ENCODE measurements around the gene NKD2. TPM values are rescaled to one million over a fixed set of nuclear protein-coding genes. Genes with fewer than 3 reads are reported as not detected.

The NKD2 gene
- total RNA-seq, 1 donor from 2014 or later: 3.3 TPM

- DNase-seq: no peak
- H3K36me3 Mint-ChIP-seq (ENCODE audit: low read depth): peaks cover 55% of the 10 kb centered on the region
- H3K4me3 Mint-ChIP-seq: no peak overlapping the region
- peak overlapping the region; percentile 58 for H3K27ac Mint-ChIP-seq
- intact Hi-C loops (cut with micrococcal nuclease): no loop called here
- peaks cover 10% of the 10 kb centered on the region for H3K4me1 Mint-ChIP-seq
- H3K9me3 Mint-ChIP-seq: peaks cover 54% of the 10 kb centered on the region
- H3K27me3 Mint-ChIP-seq: no peaks in the 10 kb centered on the region
Measured at GRCh38 chr5:1048162-1048721, 39.6 kb downstream of the NKD2 start.

GRCh38 chr5:1048861-1049838 lies 40.5 kb downstream of the NKD2 start:
- Mint-ChIP-seq H3K4me1 (peaks cover 8% of the 10 kb centered on the region), H3K4me3 (no peak overlapping the region), H3K27me3 (no peaks in the 10 kb centered on the region), H3K36me3 (ENCODE audit: low read depth) (peaks cover 50% of the 10 kb centered on the region), H3K9me3 (peaks cover 45% of the 10 kb centered on the region), H3K27ac (no peak overlapping the region)
- intact Hi-C loops (cut with micrococcal nuclease): no loop called here
- DNase-seq: no peak

GRCh38 chr5:1050423-1051365 lies 42.1 kb downstream of the NKD2 start:
- H3K27me3 Mint-ChIP-seq: no peaks in the 10 kb centered on the region
- intact Hi-C loops (cut with micrococcal nuclease): no loop called here
- H3K9me3 Mint-ChIP-seq: peaks cover 30% of the 10 kb centered on the region
- DNase-seq: no peak
- peaks cover 37% of the 10 kb centered on the region for H3K36me3 Mint-ChIP-seq (ENCODE audit: low read depth)
- H3K4me1 Mint-ChIP-seq: peaks cover 8% of the 10 kb centered on the region
- no peak overlapping the region for H3K27ac Mint-ChIP-seq
- H3K4me3 Mint-ChIP-seq: no peak overlapping the region

DNA sequence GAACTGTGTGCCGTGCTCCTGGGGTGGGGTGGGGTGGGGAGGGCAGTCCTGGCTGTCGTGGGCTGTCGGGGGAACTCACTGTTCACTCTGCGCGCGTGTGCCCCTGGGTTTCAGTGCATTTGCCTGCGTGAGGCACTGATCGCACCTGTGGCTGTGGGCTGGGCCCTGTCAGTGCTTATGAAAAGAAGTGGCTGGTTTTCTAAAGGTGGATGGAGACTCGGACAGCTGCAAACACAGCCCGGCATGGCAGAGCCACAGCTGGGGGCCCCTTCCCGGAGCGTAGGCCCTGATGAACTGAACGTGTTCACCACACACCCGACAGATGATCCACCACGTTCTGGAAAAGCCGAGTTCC lies 42.7 kb downstream of the NKD2 start:
- H3K27me3 Mint-ChIP-seq: no peaks in the 10 kb centered on the region
- H3K9me3 Mint-ChIP-seq: peaks cover 23% of the 10 kb centered on the region
- intact Hi-C loops (cut with micrococcal nuclease): no loop called here
- peaks cover 6% of the 10 kb centered on the region for H3K4me1 Mint-ChIP-seq
- H3K27ac Mint-ChIP-seq: no peak overlapping the region
- DNase-seq: no peak
- no peak overlapping the region for H3K4me3 Mint-ChIP-seq
- peaks cover 34% of the 10 kb centered on the region for H3K36me3 Mint-ChIP-seq (ENCODE audit: low read depth)

GRCh38 chr5:1052076-1052475 lies 43.5 kb downstream of the NKD2 start:
- peaks cover 16% of the 10 kb centered on the region for H3K9me3 Mint-ChIP-seq
- no peak for DNase-seq
- H3K4me3 Mint-ChIP-seq: no peak overlapping the region
- no peak overlapping the region for H3K27ac Mint-ChIP-seq
- H3K36me3 Mint-ChIP-seq (ENCODE audit: low read depth): peaks cover 27% of the 10 kb centered on the region
- no peaks in the 10 kb centered on the region for H3K27me3 Mint-ChIP-seq
- H3K4me1 Mint-ChIP-seq: peaks cover under 1% of the 10 kb centered on the region
- intact Hi-C loops (cut with micrococcal nuclease): no loop called here

- DNase-seq: no peak
- Mint-ChIP-seq H3K27ac (no peak overlapping the region), H3K4me1 (no peaks in the 10 kb centered on the region), H3K27me3 (no peaks in the 10 kb centered on the region), H3K4me3 (no peak overlapping the region), H3K9me3 (peaks cover 8% of the 10 kb centered on the region), H3K36me3 (ENCODE audit: low read depth) (peaks cover 20% of the 10 kb centered on the region)
- intact Hi-C loops (cut with micrococcal nuclease): no loop called here
Measured at GRCh38 chr5:1052641-1053390, 44.2 kb downstream of the NKD2 start.

DNA sequence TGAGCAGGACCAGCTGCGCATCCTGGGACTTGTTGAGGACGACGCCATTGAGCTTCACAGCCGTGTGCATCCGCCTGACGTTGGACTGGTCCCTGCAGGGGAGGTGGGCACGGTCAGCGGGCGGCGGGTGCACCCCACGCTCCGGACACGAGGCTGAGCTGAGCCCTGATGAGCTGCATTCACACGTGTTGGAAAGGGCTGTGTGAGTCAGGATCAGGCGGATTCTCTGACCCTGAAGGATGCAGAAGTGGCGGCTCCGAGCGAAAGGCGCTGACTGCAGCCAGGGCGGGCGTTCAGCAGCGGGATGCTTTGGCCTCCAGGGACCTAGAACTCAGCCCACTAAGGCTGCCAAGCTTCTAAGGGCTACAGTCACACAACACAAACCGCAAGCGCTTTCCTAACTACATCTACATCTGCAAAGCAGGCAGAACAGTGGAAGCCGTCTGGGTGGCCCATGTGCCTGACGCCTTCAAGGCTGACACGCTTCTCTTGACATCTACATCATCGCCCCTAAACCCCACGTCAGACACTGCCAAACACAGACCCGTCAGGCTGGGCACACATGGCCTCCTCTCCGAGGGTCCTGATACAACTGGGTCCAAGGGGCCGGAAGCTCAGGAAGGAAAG lies 44.9 kb downstream of the NKD2 start:
- Mint-ChIP-seq H3K9me3 (peaks cover 1% of the 10 kb centered on the region), H3K36me3 (ENCODE audit: low read depth) (peaks cover 13% of the 10 kb centered on the region), H3K27ac (no peak overlapping the region), H3K4me1 (no peaks in the 10 kb centered on the region), H3K27me3 (no peaks in the 10 kb centered on the region), H3K4me3 (no peak overlapping the region)
- no peak for DNase-seq
- intact Hi-C loops (cut with micrococcal nuclease): no loop called here

DNA sequence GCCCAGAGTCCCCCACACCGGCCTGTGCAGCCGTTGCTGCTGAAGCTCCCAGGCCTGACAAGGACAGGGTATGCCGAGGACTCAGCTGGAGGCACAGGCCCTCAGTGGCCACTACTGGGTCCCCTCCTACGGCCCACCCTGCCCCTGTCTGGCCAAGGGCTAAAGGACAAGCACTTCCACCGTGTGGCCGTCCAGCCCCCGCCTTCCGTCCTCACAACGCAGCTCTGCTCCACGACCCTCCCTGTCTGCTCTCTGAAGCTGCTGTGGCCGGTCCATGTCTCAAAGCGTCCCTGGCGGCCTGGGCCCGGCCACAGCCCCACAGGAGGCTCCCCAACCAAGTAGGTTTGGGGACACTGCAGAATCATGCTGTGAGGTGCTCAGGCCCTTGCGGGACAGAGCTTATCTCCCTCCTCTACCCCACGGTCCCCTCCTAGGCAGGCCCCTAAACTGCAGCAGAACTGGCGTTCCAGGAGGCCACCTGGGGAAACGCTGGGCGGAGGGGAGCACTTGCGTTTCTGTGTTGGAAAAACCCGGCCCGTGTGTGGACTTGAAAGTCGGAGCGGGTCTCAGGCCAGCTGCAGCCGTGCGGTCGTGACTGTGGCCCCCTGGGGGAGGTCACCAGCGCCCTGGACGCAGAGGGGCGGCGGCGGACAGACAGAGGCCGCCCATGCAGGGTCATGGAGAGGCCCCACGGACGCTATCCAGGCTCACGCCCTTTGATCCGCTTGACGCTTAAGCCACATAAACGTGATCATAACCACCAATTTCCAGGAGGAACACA lies 45.6 kb downstream of the NKD2 start:
- Mint-ChIP-seq H3K27me3 (no peaks in the 10 kb centered on the region), H3K27ac (no peak overlapping the region), H3K9me3 (no peaks in the 10 kb centered on the region), H3K4me3 (no peak overlapping the region), H3K4me1 (no peaks in the 10 kb centered on the region), H3K36me3 (ENCODE audit: low read depth) (peaks cover 12% of the 10 kb centered on the region)
- intact Hi-C loops (cut with micrococcal nuclease): no loop called here
- DNase-seq: no peak

GRCh38 chr5:1054799-1055775 lies 46.5 kb downstream of the NKD2 start:
- Mint-ChIP-seq H3K27me3 (no peaks in the 10 kb centered on the region), H3K36me3 (ENCODE audit: low read depth) (peaks cover 12% of the 10 kb centered on the region), H3K9me3 (no peaks in the 10 kb centered on the region), H3K27ac (no peak overlapping the region), H3K4me1 (no peaks in the 10 kb centered on the region), H3K4me3 (no peak overlapping the region)
- no peak for DNase-seq
- intact Hi-C loops (cut with micrococcal nuclease): no loop called here

DNA sequence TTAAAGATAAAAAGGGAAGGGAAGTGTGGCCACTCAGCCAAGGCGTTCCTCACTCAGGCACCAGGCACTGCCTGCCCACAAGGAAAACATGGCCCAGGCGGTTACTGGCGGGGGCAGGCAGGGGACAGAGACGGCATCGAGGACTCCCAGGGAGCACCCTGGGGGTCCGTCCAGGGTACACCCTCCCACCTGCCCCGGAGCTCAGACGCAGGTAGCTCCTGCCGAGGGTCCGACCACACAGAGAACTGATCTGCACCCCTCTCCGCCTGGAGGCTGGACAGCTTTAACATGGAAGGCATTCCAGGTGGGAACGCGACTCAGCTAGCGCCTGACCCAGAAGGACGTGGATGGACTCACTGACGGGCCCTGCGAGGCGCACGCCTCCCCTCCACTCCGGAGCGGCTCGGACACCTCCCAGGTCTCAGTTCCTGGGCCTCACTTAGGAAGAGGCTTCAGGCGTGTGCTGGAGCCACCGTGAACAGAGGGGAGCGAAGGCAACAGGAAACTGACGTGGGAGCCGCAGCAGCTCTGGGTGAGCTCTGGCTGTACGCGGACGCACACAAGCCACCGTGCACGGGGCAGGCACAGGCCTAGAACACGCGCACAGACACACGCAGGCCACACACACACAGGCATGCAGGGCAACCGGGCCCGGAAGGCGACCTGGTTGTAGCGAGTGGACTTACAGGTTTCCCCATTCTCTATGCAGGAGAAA lies 47.5 kb downstream of the NKD2 start:
- intact Hi-C loops (cut with micrococcal nuclease): no loop called here
- Mint-ChIP-seq H3K27me3 (no peaks in the 10 kb centered on the region), H3K27ac (no peak overlapping the region)

More for the DNA sequence above, 47.5 kb downstream of the NKD2 start:
- Mint-ChIP-seq H3K9me3 (no peaks in the 10 kb centered on the region), H3K36me3 (ENCODE audit: low read depth) (peaks cover 12% of the 10 kb centered on the region), H3K4me3 (no peak overlapping the region), H3K4me1 (no peaks in the 10 kb centered on the region)
- DNase-seq: no peak
